H9 (cell line): ENCODE measurements around the gene ADGRA1. TPM values are rescaled to one million over a fixed set of nuclear protein-coding genes. Genes with fewer than 3 reads are reported as not detected.

Experiments used
- DNase-seq: peaks from one replicate; pipeline ENCODE4 v3.0.0-alpha.2; 2017
- H2AFZ ChIP-seq: one replicate; pipeline ENCODE4 v1.6.1; 2013; ENCODE audit warnings: mild to moderate bottlenecking, low read length, control low read depth, moderate library complexity
- H2AK5ac ChIP-seq: 2 replicates; pipeline ENCODE4 v1.6.1; 2013; ENCODE audit warnings: low read length, control low read depth, mixed read lengths; ENCODE audit not compliant: insufficient read length
- H2BK120ac ChIP-seq: one replicate; pipeline ENCODE4 v1.6.1; 2013; ENCODE audit warnings: low read depth, mild to moderate bottlenecking, low read length, control low read depth, inconsistent platforms; ENCODE audit not compliant: poor library complexity, severe bottlenecking
- H2BK12ac ChIP-seq: 2 replicates; pipeline ENCODE4 v1.6.1; 2013; ENCODE audit warnings: low read length, control low read depth, mixed read lengths, low read depth; ENCODE audit not compliant: insufficient read length
- H2BK15ac ChIP-seq: 2 replicates; pipeline ENCODE4 v1.6.1; 2013; ENCODE audit warnings: low read depth, low read length, control low read depth
- H2BK20ac ChIP-seq: one replicate; pipeline ENCODE4 v1.6.1; 2013; ENCODE audit warnings: low read depth, mild to moderate bottlenecking, low read length, control low read depth, inconsistent platforms; ENCODE audit not compliant: poor library complexity, severe bottlenecking
- H2BK5ac ChIP-seq: 2 replicates; pipeline ENCODE4 v1.6.1; 2013; ENCODE audit warnings: low read length, control low read depth, mixed read lengths; ENCODE audit not compliant: insufficient read length
- H3K14ac ChIP-seq: 2 replicates; pipeline ENCODE4 v1.6.1; 2013; ENCODE audit warnings: low read length, control low read depth; ENCODE audit not compliant: insufficient read depth
- H3K18ac ChIP-seq: 2 replicates; pipeline ENCODE4 v1.6.1; 2013; ENCODE audit warnings: low read depth, mild to moderate bottlenecking, mixed read lengths, low read length, control low read depth; ENCODE audit not compliant: insufficient read length
- H3K23ac ChIP-seq: 2 replicates; pipeline ENCODE4 v1.6.1; 2013; ENCODE audit warnings: low read length, control low read depth, mixed read lengths, low read depth; ENCODE audit not compliant: insufficient read length
- H3K23me2 ChIP-seq: 2 replicates; pipeline ENCODE4 v1.6.1; 2013; ENCODE audit warnings: low read depth, mild to moderate bottlenecking, mixed read lengths, low read length, control low read depth; ENCODE audit not compliant: insufficient read length, poor library complexity, severe bottlenecking
- H3K27ac ChIP-seq: 2 replicates; pipeline ENCODE4 v1.5.1; 2013; ENCODE audit warnings: low read length, control low read depth, mixed read lengths, low read depth; ENCODE audit not compliant: insufficient read length
- H3K27me3 ChIP-seq: 2 replicates; pipeline ENCODE4 v1.6.1; 2013; ENCODE audit warnings: low read length, control low read depth, inconsistent platforms; ENCODE audit not compliant: insufficient read depth
- H3K4ac ChIP-seq: 2 replicates; pipeline ENCODE4 v1.6.1; 2013; ENCODE audit warnings: low read depth, mild to moderate bottlenecking, control low read depth, inconsistent platforms, low read length, moderate library complexity
- H3K4me1 ChIP-seq: 2 replicates; pipeline ENCODE4 v1.6.1; 2013; ENCODE audit warnings: low read length, control low read depth, inconsistent platforms; ENCODE audit not compliant: insufficient read depth
- H3K4me2 ChIP-seq: 2 replicates; pipeline ENCODE4 v1.6.1; 2013; ENCODE audit warnings: low read length, control low read depth, mixed read lengths; ENCODE audit not compliant: insufficient read length, insufficient read depth
- H3K56ac ChIP-seq: 2 replicates; pipeline ENCODE4 v1.6.1; 2013; ENCODE audit warnings: low read depth, mild to moderate bottlenecking, mixed read lengths, low read length, control low read depth; ENCODE audit not compliant: insufficient read length
- H3K79me1 ChIP-seq: 2 replicates; pipeline ENCODE4 v1.6.1; 2013; ENCODE audit warnings: low read depth, mild to moderate bottlenecking, moderate library complexity, low read length, control low read depth, inconsistent platforms; ENCODE audit not compliant: insufficient read depth, poor library complexity, severe bottlenecking
- H3K79me2 ChIP-seq: 2 replicates; pipeline ENCODE4 v1.6.1; 2013; ENCODE audit warnings: low read length, control low read depth, inconsistent platforms; ENCODE audit not compliant: insufficient read depth
- H3K9ac ChIP-seq: 2 replicates; pipeline ENCODE4 v1.6.1; 2013; ENCODE audit warnings: low read length, control low read depth, mixed read lengths; ENCODE audit not compliant: insufficient read length; ENCODE audit errors: extremely low read depth
- H3K9me3 ChIP-seq: one replicate; pipeline ENCODE4 v1.6.1; 2013; ENCODE audit warnings: low read depth, low read length, inconsistent platforms; ENCODE audit not compliant: control insufficient read depth
- H3T11ph ChIP-seq: one replicate; pipeline ENCODE4 v1.6.1; 2013; ENCODE audit warnings: mild to moderate bottlenecking, low read length, control low read depth, inconsistent platforms
- H4K20me1 ChIP-seq: one replicate; pipeline ENCODE4 v1.6.1; 2013; ENCODE audit not compliant: control insufficient read depth, insufficient read length, insufficient read depth
- H4K5ac ChIP-seq: 2 replicates; pipeline ENCODE4 v1.6.1; 2013; ENCODE audit warnings: low read depth, mild to moderate bottlenecking, mixed read lengths, low read length, control low read depth; ENCODE audit not compliant: insufficient read length
- H4K8ac ChIP-seq: replicated peaks from 2 replicates; pipeline ENCODE4 v1.6.1; 2013; ENCODE audit warnings: low read length, control low read depth, mixed read lengths, low read depth; ENCODE audit not compliant: insufficient read length
- H4K91ac ChIP-seq: 2 replicates; pipeline ENCODE4 v1.6.1; 2013; ENCODE audit warnings: low read depth, mild to moderate bottlenecking, moderate library complexity, mixed read lengths, low read length, control low read depth; ENCODE audit not compliant: insufficient read length
- H3K27ac Mint-ChIP-seq, 3 experiments: 2 replicates in 2 of 3; 3 replicates in 1 of 3; pipeline ENCODE4 v1.8.0; 2020 to 2021; ENCODE audit warnings: mixed read lengths in 3 of 3, mild to moderate bottlenecking in 1 of 3, moderate library complexity in 1 of 3
- H3K27me3 Mint-ChIP-seq: 2 replicates; pipeline ENCODE4 v1.8.0; 2021; ENCODE audit warnings: low read depth, mild to moderate bottlenecking, moderate library complexity, mixed read lengths
- H3K36me3 Mint-ChIP-seq, 3 experiments: 2 replicates in 2 of 3; 3 replicates in 1 of 3; pipeline ENCODE4 v1.8.0; 2020 to 2021; ENCODE audit warnings: low read depth in 3 of 3, mixed read lengths in 3 of 3; ENCODE audit not compliant: insufficient read depth in 1 of 3
- H3K4me1 Mint-ChIP-seq, 2 experiments: 2 replicates each; pipeline ENCODE4 v1.8.0; 2020; ENCODE audit warnings: mixed read lengths in 2 of 2
- H3K4me3 Mint-ChIP-seq, 2 experiments: 2 replicates in 1 of 2; 3 replicates in 1 of 2; pipeline ENCODE4 v1.8.0; 2020 to 2021; ENCODE audit warnings: mild to moderate bottlenecking in 2 of 2, mixed read lengths in 2 of 2, moderate library complexity in 1 of 2
- H3K9me3 Mint-ChIP-seq, 2 experiments: 2 replicates in 1 of 2; 3 replicates in 1 of 2; pipeline ENCODE4 v1.8.0; 2020; ENCODE audit warnings: mild to moderate bottlenecking in 2 of 2, mixed read lengths in 2 of 2, moderate library complexity in 1 of 2
- CTCF ChIP-seq: fragments of 200-600 bp; sonication (generic); conservative IDR thresholded peaks from 3 replicates; pipeline ENCODE4 v1.8.0; 2021; ENCODE audit warnings: antibody characterized with exemption, mild to moderate bottlenecking
- WGBS: extraction: QIAGEN DNeasy Blood & Tissue Kit; methylation state at CpG from one replicate; pipeline ENCODE4 v1.1.7; 2013; ENCODE audit warnings: missing lambda C conversion rate, low lambda C conversion rate, mixed read lengths; ENCODE audit not compliant: insufficient read length; ENCODE audit errors: extremely low coverage; 5-methylcytosine and 5-hydroxymethylcytosine counted together
- total RNA-seq: library from RNA; stranded (reverse); gene quantifications from 2 replicates; pipeline ENCODE4 v1.2.1, GENCODE V29; 2021

Gene ADGRA1
- total RNA-seq, 1 experiment from 2014 or later, result 0.11 TPM

GRCh38 chr10:133154411-133154810, 66.7 kb downstream of the ADGRA1 start:
- H4K91ac ChIP-seq, result no peak overlapping the region
- H3K56ac ChIP-seq, result no peak overlapping the region
- Mint-ChIP-seq H3K4me1 (peaks cover 36 to 49% of the 10 kb centered on the region in 2 experiments), H3K9me3 (peaks cover 13 to 14% of the 10 kb centered on the region in 2 experiments), H3K36me3 (peaks cover 3 to 11% (median 5%) of the 10 kb centered on the region in 3 experiments; a peak in 4 of 7 replicates), H3K4me3 (no peak overlapping the region), H3K27me3 (peaks cover 5% of the 10 kb centered on the region), H3K27ac (no peak overlapping the region; a peak in 1 of 7 replicates)
- TF ChIP-seq CTCF, result no peak
- H3K9ac ChIP-seq, result no peak overlapping the region
- no peaks in the 10 kb centered on the region for H3K9me3 ChIP-seq
- no peaks in the 10 kb centered on the region for H3K27me3 ChIP-seq
- H4K8ac ChIP-seq, result no peak overlapping the region
- no peak overlapping the region for H2BK5ac ChIP-seq
- DNase-seq, result no peak
- H3K4me1 ChIP-seq, result peaks cover 3% of the 10 kb centered on the region; the same call in 1 of the 2 replicates
- no peaks in the 10 kb centered on the region for H3K23me2 ChIP-seq
- H2BK120ac ChIP-seq, result no peak overlapping the region
- no peak overlapping the region for H3K18ac ChIP-seq
- H2AFZ ChIP-seq, result no peak overlapping the region
- no peaks in the 10 kb centered on the region for H4K20me1 ChIP-seq
- H3T11ph ChIP-seq, result no peak overlapping the region
- no peak overlapping the region for H3K27ac ChIP-seq
- no peaks in the 10 kb centered on the region for H3K79me2 ChIP-seq
- no peak overlapping the region for H3K4ac ChIP-seq
- H2BK15ac ChIP-seq, result no peak overlapping the region
- no peaks in the 10 kb centered on the region for H3K79me1 ChIP-seq
- WGBS, result no CpG with 5 or more reads among the region's 4 CpGs
- no peak overlapping the region for H3K14ac ChIP-seq
- no peak overlapping the region for H2AK5ac ChIP-seq
- no peak overlapping the region for H3K4me2 ChIP-seq
- no peak overlapping the region for H2BK20ac ChIP-seq
- no peak overlapping the region for H4K5ac ChIP-seq
- H3K23ac ChIP-seq, result no peak overlapping the region
- no peak overlapping the region for H2BK12ac ChIP-seq
